ENCODE results near the gene TTC34. TPM values are rescaled to one million over a fixed set of nuclear protein-coding genes. Genes with fewer than 3 reads are reported as not detected.

The TTC34 gene
- polyA plus RNA-seq, 1 donor (not counting 4 experiments of a cell fraction or from before 2014, with no cell fraction given): 0.04 TPM

GRCh38 chr1:2826736-2827292, 25.3 kb upstream of the TTC34 start:
- DNase-seq (ENCODE audit: low read depth, low spot score): no peak
- Histone ChIP-seq H4K20me1 (ENCODE audit: control insufficient read depth, extremely low read depth, insufficient read depth, low read length) (no peaks in the 10 kb centered on the region), H3K9me1 (ENCODE audit: control insufficient read depth, extremely low read depth, insufficient read depth, low read length) (no peaks in the 10 kb centered on the region), H3K4me2 (ENCODE audit: control insufficient read depth, extremely low read depth, insufficient read depth, low read depth, low read length) (no peak overlapping the region), H3K27ac (ENCODE audit: control insufficient read depth, insufficient read depth, low read length) (no peak overlapping the region), H3K79me2 (ENCODE audit: control insufficient read depth, insufficient read depth, low read length) (no peaks in the 10 kb centered on the region), H3K4me1 (ENCODE audit: control insufficient read depth, extremely low read depth, insufficient read depth, low read length) (no peaks in the 10 kb centered on the region), H3K27me3 (ENCODE audit: control insufficient read depth, extremely low read depth, insufficient read depth, low read length) (no peaks in the 10 kb centered on the region), H3K36me3 (ENCODE audit: control insufficient read depth in 2 of 2, extremely low read depth in 1 of 2, insufficient read depth in 2 of 2, low read length in 2 of 2) (no peaks in the 10 kb centered on the region), H3K9ac (ENCODE audit: control insufficient read depth, extremely low read depth, insufficient read depth, low read length) (no peak overlapping the region), H2AFZ (ENCODE audit: control insufficient read depth, low read length) (no peak overlapping the region), H3K4me3 (ENCODE audit: control insufficient read depth in 2 of 3, extremely low read depth in 1 of 3, insufficient read depth in 2 of 3, low read depth in 1 of 3, low read length in 3 of 3) (no peak overlapping the region), H3K9me3 (ENCODE audit: control insufficient read depth, low read depth, low read length) (peaks cover 8% of the 10 kb centered on the region)
- FAIRE-seq: no peak
- TF ChIP-seq CTCF (optimal IDR thresholded peaks at IDR 0.05 in 1 of 3, IDR thresholded peaks at IDR 0.05 in 1 of 3, conservative IDR thresholded peaks at IDR 0.05 in 1 of 3; ENCODE audit: extremely low read depth in 1 of 3, insufficient read depth in 2 of 3, low read length in 3 of 3) (no peak), EZH2 (IDR thresholded peaks at IDR 0.05; ENCODE audit: low read length) (no peak)
- dilution Hi-C loops (cut with MboI; ENCODE audit: extremely low pct_ligation_motif_present, low sequenced_read_pairs): no loop called here

GRCh38 chr1:2826316-2826715, 24.8 kb upstream of the TTC34 start:
- no peaks in the 10 kb centered on the region for H3K36me3 ChIP-seq (ENCODE audit: control insufficient read depth in 2 of 2, extremely low read depth in 1 of 2, insufficient read depth in 2 of 2, low read length in 2 of 2)
- no peak for FAIRE-seq
- H3K4me3 ChIP-seq (ENCODE audit: control insufficient read depth in 2 of 3, extremely low read depth in 1 of 3, insufficient read depth in 2 of 3, low read depth in 1 of 3, low read length in 3 of 3): no peak overlapping the region
- H2AFZ ChIP-seq (ENCODE audit: control insufficient read depth, low read length): no peak overlapping the region
- no peaks in the 10 kb centered on the region for H3K79me2 ChIP-seq (ENCODE audit: control insufficient read depth, insufficient read depth, low read length)
- DNase-seq (ENCODE audit: low read depth, low spot score): no peak
- dilution Hi-C loops (cut with MboI; ENCODE audit: extremely low pct_ligation_motif_present, low sequenced_read_pairs): no loop called here
- H3K27me3 ChIP-seq (ENCODE audit: control insufficient read depth, extremely low read depth, insufficient read depth, low read length): no peaks in the 10 kb centered on the region
- H3K4me1 ChIP-seq (ENCODE audit: control insufficient read depth, extremely low read depth, insufficient read depth, low read length): no peaks in the 10 kb centered on the region
- no peak overlapping the region for H3K4me2 ChIP-seq (ENCODE audit: control insufficient read depth, extremely low read depth, insufficient read depth, low read depth, low read length)
- no peaks in the 10 kb centered on the region for H3K9me1 ChIP-seq (ENCODE audit: control insufficient read depth, extremely low read depth, insufficient read depth, low read length)
- H3K9ac ChIP-seq (ENCODE audit: control insufficient read depth, extremely low read depth, insufficient read depth, low read length): no peak overlapping the region
- H3K9me3 ChIP-seq (ENCODE audit: control insufficient read depth, low read depth, low read length): peaks cover 7% of the 10 kb centered on the region
- TF ChIP-seq CTCF (optimal IDR thresholded peaks at IDR 0.05 in 1 of 3, IDR thresholded peaks at IDR 0.05 in 1 of 3, conservative IDR thresholded peaks at IDR 0.05 in 1 of 3; ENCODE audit: extremely low read depth in 1 of 3, insufficient read depth in 2 of 3, low read length in 3 of 3) (no peak), EZH2 (IDR thresholded peaks at IDR 0.05; ENCODE audit: low read length) (no peak)
- H4K20me1 ChIP-seq (ENCODE audit: control insufficient read depth, extremely low read depth, insufficient read depth, low read length): no peaks in the 10 kb centered on the region
- H3K27ac ChIP-seq (ENCODE audit: control insufficient read depth, insufficient read depth, low read length): no peak overlapping the region
